ENCODE results near the gene KRTAP10-12. TPM values are rescaled to one million over a fixed set of nuclear protein-coding genes. Genes with fewer than 3 reads are reported as not detected.

KRTAP10-12 gene
- total RNA-seq, 2 donors from 2014 or later: not detected

GRCh38 chr21:44718093-44718492 is 21.1 kb downstream of the KRTAP10-12 start:
- Histone ChIP-seq H3K27me3 (peaks cover 9% of the 10 kb centered on the region), H3K4me3 (no peak overlapping the region), H3K4me1 (no peaks in the 10 kb centered on the region), H3K9me3 (no peaks in the 10 kb centered on the region), H3K9ac (ENCODE audit: low read depth in 2 of 2, low read length in 2 of 2) (no peak overlapping the region), H3K36me3 (no peaks in the 10 kb centered on the region), H3K27ac (no peak overlapping the region)
- intact Hi-C loops (cut with DNase I): no loop called here
- TF ChIP-seq CTCF (IDR thresholded peaks at IDR 0.05): no peak
- no peak for DNase-seq

- no peak for TF ChIP-seq CTCF (IDR thresholded peaks at IDR 0.05)
- no peaks in the 10 kb centered on the region for H3K4me1 ChIP-seq
- no peaks in the 10 kb centered on the region for H3K36me3 ChIP-seq
- no peak overlapping the region for H3K4me3 ChIP-seq
- H3K27me3 ChIP-seq: peaks cover 11% of the 10 kb centered on the region
- H3K9me3 ChIP-seq: no peaks in the 10 kb centered on the region
- DNase-seq: no peak
- H3K27ac ChIP-seq: no peak overlapping the region
- H3K9ac ChIP-seq (ENCODE audit: low read depth in 2 of 2, low read length in 2 of 2): no peak overlapping the region
- intact Hi-C loops (cut with DNase I): no loop called here
These were observed 21.6 kb downstream of the KRTAP10-12 start for GRCh38 chr21:44718571-44718970.

- H3K27me3 ChIP-seq: peaks cover 19% of the 10 kb centered on the region
- no peak overlapping the region for H3K9ac ChIP-seq (ENCODE audit: low read depth in 2 of 2, low read length in 2 of 2)
- TF ChIP-seq CTCF (IDR thresholded peaks at IDR 0.05): no peak
- no peaks in the 10 kb centered on the region for H3K36me3 ChIP-seq
- H3K4me1 ChIP-seq: no peaks in the 10 kb centered on the region
- intact Hi-C loops (cut with DNase I): no loop called here
- H3K4me3 ChIP-seq: no peak overlapping the region
- no peaks in the 10 kb centered on the region for H3K9me3 ChIP-seq
- no peak for DNase-seq
- no peak overlapping the region for H3K27ac ChIP-seq
These were observed 23.2 kb downstream of the KRTAP10-12 start for GRCh38 chr21:44720170-44720569.

GRCh38 chr21:44722731-44723130 is 25.8 kb downstream of the KRTAP10-12 start:
- H3K4me3 ChIP-seq: no peak overlapping the region
- TF ChIP-seq CTCF (IDR thresholded peaks at IDR 0.05): no peak
- H3K9me3 ChIP-seq: no peaks in the 10 kb centered on the region
- no peak overlapping the region for H3K9ac ChIP-seq (ENCODE audit: low read depth in 2 of 2, low read length in 2 of 2)
- H3K27me3 ChIP-seq: peaks cover 19% of the 10 kb centered on the region
- no peak for DNase-seq
- H3K27ac ChIP-seq: no peak overlapping the region
- no peaks in the 10 kb centered on the region for H3K36me3 ChIP-seq
- intact Hi-C loops (cut with DNase I): no loop called here
- H3K4me1 ChIP-seq: no peaks in the 10 kb centered on the region

GRCh38 chr21:44723177-44724131 is 26.5 kb downstream of the KRTAP10-12 start:
- peaks cover 19% of the 10 kb centered on the region for H3K27me3 ChIP-seq
- no peak overlapping the region for H3K9ac ChIP-seq (ENCODE audit: low read depth in 2 of 2, low read length in 2 of 2)
- intact Hi-C loops (cut with DNase I): no loop called here
- H3K9me3 ChIP-seq: no peaks in the 10 kb centered on the region
- no peak overlapping the region for H3K4me3 ChIP-seq
- H3K4me1 ChIP-seq: no peaks in the 10 kb centered on the region
- no peak for TF ChIP-seq CTCF (IDR thresholded peaks at IDR 0.05)
- DNase-seq: no peak
- H3K36me3 ChIP-seq: no peaks in the 10 kb centered on the region
- no peak overlapping the region for H3K27ac ChIP-seq
